Nucleus accumbens (tissue), 56 donors: ENCODE data around the gene CACNA2D2.

Experiments
- DNase-seq, 56 donors: peaks; one replicate each; lab custom pipeline; 2025; lab: John Stamatoyannopoulos, UW

CACNA2D2 gene

DNA sequence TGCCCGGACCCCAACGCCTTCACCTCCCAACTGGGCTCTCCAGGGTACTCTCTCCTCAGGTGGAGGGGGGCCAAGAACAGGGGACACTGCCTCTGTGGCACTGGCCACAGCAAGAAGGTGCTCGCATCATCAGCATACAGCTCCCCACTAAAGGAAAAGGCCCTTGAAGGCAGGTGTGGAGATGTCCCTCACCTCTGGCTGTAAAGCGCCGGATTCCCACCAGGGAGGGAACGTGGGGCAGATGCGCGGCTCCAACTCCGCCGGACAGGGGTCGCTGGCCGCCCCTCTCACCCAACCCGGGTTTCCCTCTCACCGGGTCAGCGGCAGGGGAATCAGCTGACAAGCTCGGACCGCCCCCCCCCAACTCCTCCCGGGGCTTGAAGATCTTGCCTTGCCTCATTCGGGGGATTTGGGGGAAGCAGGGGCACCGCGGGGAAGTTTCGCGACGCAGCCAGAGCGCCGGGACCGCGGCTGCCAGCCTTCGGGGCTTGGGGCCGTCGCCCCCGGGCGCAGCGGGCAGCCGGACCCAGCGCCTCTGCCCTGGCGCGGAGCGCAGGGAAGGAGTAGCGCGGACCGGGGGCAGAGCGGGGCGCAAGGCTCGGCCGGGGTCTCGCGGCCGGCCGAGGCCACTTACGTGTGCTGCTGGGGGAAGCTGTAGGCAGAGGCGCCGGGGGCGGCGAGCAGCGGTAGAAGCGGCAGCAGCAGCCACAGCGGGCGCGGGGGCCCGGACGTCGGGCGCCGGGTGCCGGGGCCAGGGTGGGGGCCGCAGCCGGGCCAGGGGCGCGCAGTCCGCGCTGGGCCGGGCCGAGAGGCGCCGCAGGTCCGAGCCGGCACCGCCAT, 630 bp downstream of the CACNA2D2 start:
- peak in 1 of 56 donors; percentile 12 for DNase-seq

GRCh38 chr3:50502225-50502583, 1.2 kb downstream of the CACNA2D2 start:
- DNase-seq, result peak in 2 of 56 donors; percentile 9 to 11

- DNase-seq, result no peak
These were observed 7.6 kb downstream of the CACNA2D2 start for GRCh38 chr3:50495609-50496423.

DNA sequence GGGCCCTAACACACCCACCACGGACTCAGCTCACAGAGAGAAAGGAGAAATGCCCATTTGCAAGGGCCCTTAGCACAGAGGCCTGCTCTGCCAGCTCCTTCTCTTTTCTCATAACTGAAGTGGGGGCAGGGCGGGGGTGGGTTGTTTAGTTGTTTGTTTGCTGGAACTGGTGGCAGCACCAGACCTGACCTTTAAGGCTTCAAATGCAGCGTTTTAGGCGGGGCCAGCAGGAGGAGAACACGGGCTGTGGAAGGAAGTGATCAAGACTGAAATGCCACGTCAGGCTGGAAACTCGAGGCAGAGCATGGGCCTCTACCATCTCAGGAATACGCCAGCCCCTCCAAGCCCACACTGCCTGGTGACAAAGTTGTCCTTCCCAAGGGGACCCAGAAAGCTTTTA, 9.3 kb downstream of the CACNA2D2 start:
- no peak for DNase-seq

DNA sequence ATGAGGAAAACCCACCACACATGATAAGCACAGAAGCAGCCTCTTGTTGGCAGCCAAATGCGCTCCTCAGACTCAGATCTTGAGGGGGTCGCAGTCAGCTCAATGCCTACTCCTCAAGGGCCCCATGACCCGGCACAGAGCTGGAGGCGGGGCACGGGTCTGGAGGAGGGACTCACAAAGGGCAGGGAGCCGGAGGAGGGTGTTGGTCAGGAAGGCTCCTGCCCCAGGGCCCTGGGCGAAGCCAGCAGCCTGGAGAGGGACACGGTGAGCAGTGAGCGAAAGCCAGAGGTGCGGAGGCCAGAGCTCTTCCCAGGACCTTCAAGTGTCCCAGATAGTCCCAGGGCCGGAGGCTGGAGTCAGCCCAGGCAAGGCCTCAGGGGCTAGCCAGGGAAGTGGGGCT, 9.8 kb downstream of the CACNA2D2 start:
- no peak for DNase-seq

GRCh38 chr3:50493086-50493485, 10.3 kb downstream of the CACNA2D2 start:
- DNase-seq, result no peak

DNA sequence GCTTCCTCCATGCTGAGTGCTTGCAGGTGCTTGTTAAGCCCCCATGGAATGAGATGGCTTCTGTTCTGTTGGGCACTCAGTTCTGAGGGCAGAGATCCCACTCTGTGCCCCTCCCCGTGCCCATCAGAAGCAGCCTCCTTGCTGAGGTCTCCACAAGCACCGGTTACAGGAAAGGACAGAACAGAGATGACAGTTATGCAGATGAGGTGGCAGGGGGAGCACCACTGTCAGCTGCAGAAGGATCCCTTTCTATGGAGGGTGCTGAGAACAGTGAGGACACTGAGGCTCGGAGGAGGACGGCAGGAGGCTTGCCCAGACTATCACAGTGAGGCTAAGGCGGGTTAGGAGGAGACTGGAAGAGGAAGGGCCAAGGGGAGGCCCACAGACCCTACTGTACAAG, 12.4 kb downstream of the CACNA2D2 start:
- DNase-seq, result no peak

- DNase-seq, result no peak
These were observed 13.0 kb downstream of the CACNA2D2 start for GRCh38 chr3:50490424-50490823.

DNA sequence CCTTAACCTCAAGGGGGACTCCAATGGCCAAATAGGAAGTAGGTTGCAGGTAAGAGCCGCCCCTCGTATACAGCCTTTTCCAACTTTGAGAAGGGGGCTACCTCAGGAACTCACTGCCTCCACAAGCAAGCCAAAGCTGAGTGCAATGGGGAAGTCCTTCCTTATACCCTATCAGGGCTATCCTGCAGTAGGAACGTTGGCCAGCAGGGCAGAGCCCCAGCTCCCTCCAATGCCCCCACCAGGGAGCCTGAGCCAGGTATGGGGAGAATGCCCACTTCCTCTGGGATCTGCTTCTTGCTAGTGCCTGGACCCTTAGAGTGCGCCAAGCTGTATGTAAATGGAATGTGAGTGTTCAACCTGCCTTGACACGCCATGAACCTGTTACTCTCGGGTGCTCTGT, 16.3 kb downstream of the CACNA2D2 start:
- DNase-seq, result no peak

DNA sequence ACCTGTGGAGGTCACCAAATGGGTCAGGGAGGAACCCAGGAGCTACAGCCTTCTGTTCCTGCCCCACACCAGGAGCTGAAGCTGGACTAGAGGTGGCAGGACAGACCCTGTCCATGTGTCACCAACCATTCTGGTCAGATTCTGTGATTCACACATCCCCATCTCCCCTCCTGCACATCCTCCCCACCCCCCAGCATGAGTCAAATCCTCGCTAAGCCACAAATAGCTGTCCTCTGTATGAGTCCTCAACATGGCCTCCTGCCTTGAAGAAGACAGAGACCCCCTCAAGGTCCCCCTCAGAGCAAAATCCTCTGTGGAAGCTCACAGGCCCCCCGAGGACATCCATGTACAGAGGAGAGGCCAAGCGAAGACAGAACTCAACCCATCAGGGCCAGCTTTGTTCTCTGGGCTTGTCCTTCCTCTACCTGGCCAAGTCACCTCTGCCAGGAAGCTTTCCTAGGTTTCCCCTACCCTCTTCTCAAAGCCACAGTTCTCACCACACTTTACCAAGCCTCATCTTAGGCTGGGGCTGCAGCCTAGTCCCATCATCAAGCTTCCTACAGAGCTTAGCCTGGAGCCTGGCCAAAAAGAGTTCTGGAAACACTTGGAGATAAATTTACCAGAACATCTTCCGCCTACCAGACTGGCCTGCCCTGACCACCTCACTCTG, 17.1 kb downstream of the CACNA2D2 start:
- DNase-seq, result no peak

DNA sequence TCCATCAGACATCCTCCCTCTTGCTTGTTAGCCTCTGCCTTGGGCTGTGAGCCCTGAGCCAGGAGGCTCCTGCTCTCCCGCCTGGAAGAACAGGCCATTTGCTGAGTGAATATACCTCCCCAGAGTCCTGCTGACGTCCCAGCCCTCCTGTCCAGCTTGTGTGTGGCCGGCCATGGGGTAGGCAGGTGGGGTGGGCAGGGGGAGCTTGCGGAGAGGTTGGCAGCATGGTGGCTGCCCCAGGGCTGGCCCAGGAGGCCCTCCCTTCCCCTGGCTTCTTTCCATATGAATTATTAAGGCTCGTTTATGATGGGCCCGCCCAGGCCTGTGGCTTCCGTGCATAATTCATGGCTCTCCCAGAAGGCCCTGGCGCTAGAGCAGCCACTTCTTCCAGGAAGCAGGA, 18.7 kb downstream of the CACNA2D2 start:
- DNase-seq, result no peak

- no peak for DNase-seq
These were observed 20.1 kb downstream of the CACNA2D2 start for GRCh38 chr3:50483374-50483773.

DNA sequence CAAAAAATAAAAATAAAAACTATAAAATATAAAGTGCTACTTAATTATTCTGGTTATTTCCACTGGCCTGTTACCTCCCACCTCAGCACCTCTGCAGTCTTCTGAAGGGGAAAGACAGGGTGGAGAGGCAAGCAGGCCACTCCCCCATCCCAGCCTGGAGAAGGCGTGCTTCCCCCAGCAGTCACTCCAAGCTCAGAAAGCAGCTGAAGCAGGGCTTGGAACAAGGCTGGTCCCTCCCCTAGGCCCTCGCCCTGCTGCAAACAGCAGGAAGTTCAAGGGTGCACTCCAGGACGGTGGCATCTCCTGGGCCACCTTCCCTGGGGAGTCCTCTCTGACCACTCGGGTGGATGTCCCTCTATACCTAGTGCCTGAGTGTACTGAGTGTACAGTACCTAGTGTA, 21.4 kb downstream of the CACNA2D2 start:
- DNase-seq, result no peak

DNA sequence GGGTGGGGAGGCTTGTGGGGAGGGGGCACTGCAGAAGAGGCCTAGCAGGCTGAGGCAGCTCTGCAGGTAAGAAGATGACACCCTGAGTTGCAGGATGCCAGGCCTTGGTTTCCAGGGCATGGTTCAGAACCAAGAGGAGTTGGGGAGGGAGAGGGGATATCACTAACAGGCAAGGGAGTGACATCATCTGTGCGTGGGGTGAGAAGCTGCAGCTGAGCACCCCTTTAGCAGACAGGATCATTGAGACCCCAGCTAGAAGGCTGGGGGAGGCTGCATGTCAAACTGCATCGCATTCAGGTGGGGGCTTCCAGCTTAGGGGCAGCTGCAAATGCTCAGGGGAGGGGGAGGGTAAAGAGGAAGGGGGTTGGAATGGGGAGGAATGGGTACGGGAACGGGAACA, 23.0 kb downstream of the CACNA2D2 start:
- DNase-seq, result no peak

- DNase-seq, result no peak
These were observed 23.9 kb downstream of the CACNA2D2 start for GRCh38 chr3:50479523-50479922.

- DNase-seq, result no peak
These were observed 24.7 kb downstream of the CACNA2D2 start for GRCh38 chr3:50478671-50479260.

DNA sequence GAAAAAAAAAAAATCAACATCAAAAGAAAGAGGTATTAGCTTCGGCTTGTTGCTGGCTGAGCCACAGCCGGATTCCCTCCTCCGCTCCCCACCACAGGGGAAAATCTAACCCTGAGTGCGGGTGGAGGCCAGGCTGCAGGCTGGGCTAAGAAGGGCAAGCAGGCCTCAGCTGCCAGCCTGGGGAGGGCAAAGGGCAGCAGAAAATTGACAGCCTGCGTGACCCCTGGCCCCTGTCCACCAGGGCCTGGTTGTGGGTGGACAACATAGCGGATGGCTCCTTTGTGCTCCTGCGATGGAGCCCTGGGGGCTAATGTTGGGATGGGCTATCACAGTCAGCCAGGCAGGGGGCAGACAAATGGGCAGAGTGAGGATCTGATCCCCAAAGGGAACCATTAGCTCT, 25.4 kb downstream of the CACNA2D2 start:
- no peak for DNase-seq

- no peak for DNase-seq
These were observed 28.1 kb downstream of the CACNA2D2 start for GRCh38 chr3:50475348-50475747.

- no peak for DNase-seq
These were observed 28.7 kb downstream of the CACNA2D2 start for GRCh38 chr3:50474717-50475116.

- peak in 10 of 56 donors; percentile 10 to 51 (median 29) for DNase-seq
These were observed 29.7 kb downstream of the CACNA2D2 start for GRCh38 chr3:50473768-50474167.

DNA sequence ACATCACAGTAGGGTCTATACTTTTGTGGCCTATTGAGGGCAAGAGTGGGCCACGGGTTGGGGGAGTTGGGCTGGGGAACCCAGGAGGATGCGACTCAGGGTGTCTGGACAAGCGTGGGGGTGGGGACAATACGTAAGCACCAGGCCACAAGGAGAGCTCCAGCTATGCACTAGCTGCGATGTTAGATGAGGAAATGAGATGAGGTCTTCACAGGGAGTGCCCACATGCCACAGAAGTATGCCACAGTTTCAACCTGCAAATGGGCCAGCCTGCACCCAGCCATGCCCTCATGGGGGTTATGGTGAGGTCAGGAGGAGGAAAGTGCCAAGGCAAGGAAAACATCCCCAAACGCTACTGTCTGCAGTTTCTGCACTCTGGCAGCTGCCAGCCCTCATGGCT, 30.5 kb downstream of the CACNA2D2 start:
- no peak for DNase-seq
